Keratinocyte (primary cell): ENCODE measurements around the gene PIEZO1. TPM values are rescaled to one million over a fixed set of nuclear protein-coding genes. Genes with fewer than 3 reads are reported as not detected.

ENCODE experiments used
- DNase-seq: peaks from one replicate; pipeline ENCODE4 v3.0.0-alpha.2; 2011; ENCODE audit warnings: low read depth, missing footprints, low spot score
- FAIRE-seq: peaks from 2 replicates; lab custom pipeline; 2011; peaks lifted over from hg19 to GRCh38; lab: Jason Lieb, UNC
- H2AFZ ChIP-seq: 2 replicates; pipeline ENCODE4 v1.6.0; 2012; ENCODE audit warnings: low read length, control low read depth, inconsistent platforms; ENCODE audit not compliant: control insufficient read depth
- H3K27ac ChIP-seq: 2 replicates; pipeline ENCODE4 v1.5.1; 2011; ENCODE audit warnings: low read length; ENCODE audit not compliant: control insufficient read depth, insufficient read depth
- H3K27me3 ChIP-seq: 3 replicates; pipeline ENCODE4 v1.6.0; 2011; ENCODE audit warnings: low read length; ENCODE audit not compliant: control insufficient read depth, insufficient read depth; ENCODE audit errors: extremely low read depth
- H3K36me3 ChIP-seq, 2 experiments: 2 replicates in 1 of 2; 3 replicates in 1 of 2; pipeline ENCODE4 v1.5.1; 2011; ENCODE audit warnings: low read length in 2 of 2, mild to moderate bottlenecking in 1 of 2; ENCODE audit not compliant: control insufficient read depth in 2 of 2, insufficient read depth in 2 of 2; ENCODE audit errors: extremely low read depth in 1 of 2
- H3K4me1 ChIP-seq: 3 replicates; pipeline ENCODE4 v1.5.1; 2011; ENCODE audit warnings: low read length; ENCODE audit not compliant: control insufficient read depth, insufficient read depth; ENCODE audit errors: extremely low read depth
- H3K4me2 ChIP-seq: 3 replicates; pipeline ENCODE4 v1.6.0; 2011; ENCODE audit warnings: low read depth, low read length; ENCODE audit not compliant: control insufficient read depth, insufficient read depth; ENCODE audit errors: extremely low read depth
- H3K4me3 ChIP-seq, 3 experiments: fragments of 200-600 bp in 1 of 3; sonication (generic) in 1 of 3; 2 replicates in 2 of 3; 3 replicates in 1 of 3; pipeline ENCODE4 v1.5.1; 2011 to 2016; ENCODE audit warnings: low read length in 3 of 3, mild to moderate bottlenecking in 3 of 3, control low read depth in 2 of 3, inconsistent platforms in 1 of 3, low read depth in 1 of 3, mixed read lengths in 1 of 3, mixed run types in 1 of 3, moderate library complexity in 1 of 3; ENCODE audit not compliant: control insufficient read depth in 2 of 3, insufficient read depth in 2 of 3; ENCODE audit errors: extremely low read depth in 1 of 3
- H3K79me2 ChIP-seq: 2 replicates; pipeline ENCODE4 v1.6.0; 2012; ENCODE audit warnings: low read length; ENCODE audit not compliant: control insufficient read depth, insufficient read depth
- H3K9ac ChIP-seq: 3 replicates; pipeline ENCODE4 v1.6.0; 2011; ENCODE audit warnings: low read length; ENCODE audit not compliant: control insufficient read depth, insufficient read depth; ENCODE audit errors: extremely low read depth
- H3K9me1 ChIP-seq: 3 replicates; pipeline ENCODE4 v1.6.0; 2011; ENCODE audit warnings: low read length; ENCODE audit not compliant: control insufficient read depth, insufficient read depth; ENCODE audit errors: extremely low read depth
- H3K9me3 ChIP-seq: 2 replicates; pipeline ENCODE4 v1.5.1; 2012; ENCODE audit warnings: low read depth, low read length; ENCODE audit not compliant: control insufficient read depth
- H4K20me1 ChIP-seq: 3 replicates; pipeline ENCODE4 v1.6.0; 2011; ENCODE audit warnings: low read length; ENCODE audit not compliant: control insufficient read depth, insufficient read depth; ENCODE audit errors: extremely low read depth
- EZH2 ChIP-seq: IDR thresholded peaks from one replicate; pipeline ENCODE4 v1.6.1; 2012; ENCODE audit warnings: inconsistent platforms, mild to moderate bottlenecking, low read length, moderate library complexity
- dilution Hi-C: fragments of 300-500 bp; cut with MboI; formaldehyde crosslinking; loops from one replicate; pipeline ENCODE4 v1.7.0; 2020; ENCODE audit warnings: low sequenced_read_pairs; ENCODE audit not compliant: extremely low pct_ligation_motif_present
- polyA plus RNA-seq, 5 experiments: library from polyadenylated mRNA; depleted of rRNA in 3 of 5; stranded (reverse) in 3 of 5; stranded (forward) in 1 of 5; unstranded in 1 of 5; fragments of >200 nt; gene quantifications; 1 replicate in 1 of 5; 2 replicates in 3 of 5; 3 replicates in 1 of 5; pipeline versions ENCODE4 v1.2.1 to v1.2.3, GENCODE V29; 2011 to 2012; ENCODE audit warnings: missing spikeins in 2 of 5, low read depth in 1 of 5, low replicate concordance in 1 of 5
- TF ChIP-seq, protein P1 (sequence below), 3 experiments: IDR thresholded peaks in 1 of 3; conservative IDR thresholded peaks in 1 of 3; optimal IDR thresholded peaks in 1 of 3; 2 replicates in 2 of 3; 3 replicates in 1 of 3; pipeline versions ENCODE3 to v1.5.1; 2011; ENCODE audit warnings: low read length in 3 of 3, mild to moderate bottlenecking in 3 of 3, moderate library complexity in 2 of 3, control low read depth in 1 of 3, inconsistent platforms in 1 of 3; ENCODE audit not compliant: insufficient read depth in 2 of 3; ENCODE audit errors: extremely low read depth in 1 of 3

PIEZO1 gene
- polyA plus RNA-seq, 1 donor (not counting 4 experiments of a cell fraction or from before 2014, with no cell fraction given): 62.8 TPM

DNA sequence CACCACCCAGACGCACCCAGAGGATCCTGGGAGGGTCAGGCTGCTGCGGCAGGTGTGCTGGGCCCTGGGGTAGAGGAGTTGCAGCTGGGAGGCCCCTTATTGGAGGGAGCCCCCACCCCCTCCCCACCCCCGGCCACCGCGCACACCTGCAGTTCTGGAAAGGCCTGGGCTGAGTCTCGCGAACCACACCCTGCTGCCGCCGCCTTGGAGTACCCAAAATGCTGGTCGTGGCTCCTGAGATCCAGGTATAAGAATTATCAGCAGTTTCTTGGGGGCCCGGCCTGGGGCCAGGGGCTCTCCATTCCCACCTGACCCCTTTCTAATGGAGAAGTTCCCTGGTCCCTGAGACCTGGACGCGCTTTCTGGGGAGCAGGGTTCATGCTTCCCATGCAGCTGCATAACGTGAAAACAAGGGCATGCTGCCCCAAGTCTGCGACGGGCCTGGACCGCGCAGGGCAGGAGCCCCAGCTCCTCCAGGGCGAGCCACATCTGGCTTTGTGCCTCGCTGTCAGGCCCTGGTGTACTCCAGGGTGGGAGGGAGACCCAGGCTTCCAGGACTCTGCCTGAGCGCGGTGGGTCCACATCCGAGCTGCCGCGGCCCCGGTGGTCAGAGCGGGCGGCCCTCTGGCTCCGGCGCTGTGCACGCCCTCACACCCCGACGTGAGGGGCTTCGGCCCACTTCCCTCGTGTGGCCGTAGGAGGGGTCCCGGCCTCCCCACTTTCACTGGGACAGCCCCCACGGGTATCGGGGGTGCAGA is 91.4 kb downstream of the PIEZO1 start:
- dilution Hi-C loops: no loop called here
- no peak overlapping the region for H3K4me3 ChIP-seq
- TF ChIP-seq EZH2: no peak
- TF ChIP-seq, protein P1, sequence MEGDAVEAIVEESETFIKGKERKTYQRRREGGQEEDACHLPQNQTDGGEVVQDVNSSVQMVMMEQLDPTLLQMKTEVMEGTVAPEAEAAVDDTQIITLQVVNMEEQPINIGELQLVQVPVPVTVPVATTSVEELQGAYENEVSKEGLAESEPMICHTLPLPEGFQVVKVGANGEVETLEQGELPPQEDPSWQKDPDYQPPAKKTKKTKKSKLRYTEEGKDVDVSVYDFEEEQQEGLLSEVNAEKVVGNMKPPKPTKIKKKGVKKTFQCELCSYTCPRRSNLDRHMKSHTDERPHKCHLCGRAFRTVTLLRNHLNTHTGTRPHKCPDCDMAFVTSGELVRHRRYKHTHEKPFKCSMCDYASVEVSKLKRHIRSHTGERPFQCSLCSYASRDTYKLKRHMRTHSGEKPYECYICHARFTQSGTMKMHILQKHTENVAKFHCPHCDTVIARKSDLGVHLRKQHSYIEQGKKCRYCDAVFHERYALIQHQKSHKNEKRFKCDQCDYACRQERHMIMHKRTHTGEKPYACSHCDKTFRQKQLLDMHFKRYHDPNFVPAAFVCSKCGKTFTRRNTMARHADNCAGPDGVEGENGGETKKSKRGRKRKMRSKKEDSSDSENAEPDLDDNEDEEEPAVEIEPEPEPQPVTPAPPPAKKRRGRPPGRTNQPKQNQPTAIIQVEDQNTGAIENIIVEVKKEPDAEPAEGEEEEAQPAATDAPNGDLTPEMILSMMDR (optimal IDR thresholded peaks at IDR 0.05 in 1 of 3, IDR thresholded peaks at IDR 0.05 in 1 of 3, conservative IDR thresholded peaks at IDR 0.05 in 1 of 3; ENCODE audit: extremely low read depth in 1 of 3, insufficient read depth in 2 of 3, low read length in 3 of 3): no peak
- no peak overlapping the region for H3K27ac ChIP-seq
- H3K9me3 ChIP-seq: no peaks in the 10 kb centered on the region
- H3K36me3 ChIP-seq: peaks cover 0 to 4% of the 10 kb centered on the region in 2 experiments
- H3K4me2 ChIP-seq: no peak overlapping the region
- FAIRE-seq: no peak
- no peaks in the 10 kb centered on the region for H4K20me1 ChIP-seq
- H3K9ac ChIP-seq: no peak overlapping the region
- H3K9me1 ChIP-seq: no peaks in the 10 kb centered on the region
- peaks cover 46% of the 10 kb centered on the region for H3K27me3 ChIP-seq
- no peak for DNase-seq
- no peaks in the 10 kb centered on the region for H3K79me2 ChIP-seq
- H3K4me1 ChIP-seq: no peaks in the 10 kb centered on the region
- H2AFZ ChIP-seq: no peak overlapping the region

DNA sequence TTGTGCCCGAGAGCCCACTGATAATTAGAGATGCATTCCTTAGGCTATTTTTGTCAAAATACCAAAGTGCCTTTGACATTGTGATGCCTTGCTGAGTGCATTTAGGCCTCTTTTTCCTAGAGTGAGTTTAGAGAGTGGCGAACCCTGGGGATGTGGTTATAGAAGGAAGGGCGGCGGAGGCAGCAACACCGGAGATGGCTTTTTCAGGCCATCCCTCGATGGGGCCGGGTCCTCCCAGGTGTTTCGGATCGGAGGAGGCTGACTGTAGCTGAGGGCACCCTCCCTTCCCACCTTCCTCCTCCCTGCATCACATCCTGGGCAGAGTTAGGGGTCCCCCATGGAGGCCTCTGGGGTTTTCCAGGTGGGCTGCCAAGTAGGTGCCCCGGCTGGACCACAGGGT is 92.2 kb downstream of the PIEZO1 start:
- no peaks in the 10 kb centered on the region for H3K79me2 ChIP-seq
- H3K9me3 ChIP-seq: no peaks in the 10 kb centered on the region
- FAIRE-seq: no peak
- no peak overlapping the region for H3K27ac ChIP-seq
- H4K20me1 ChIP-seq: no peaks in the 10 kb centered on the region
- no peak overlapping the region for H3K4me2 ChIP-seq
- H3K9me1 ChIP-seq: no peaks in the 10 kb centered on the region
- peaks cover 0 to 4% of the 10 kb centered on the region in 2 experiments for H3K36me3 ChIP-seq
- no peak overlapping the region for H3K4me3 ChIP-seq
- no peak for DNase-seq
- peaks cover 1% of the 10 kb centered on the region for H3K4me1 ChIP-seq
- H3K27me3 ChIP-seq: peaks cover 54% of the 10 kb centered on the region
- TF ChIP-seq, protein P1 (optimal IDR thresholded peaks at IDR 0.05 in 1 of 3, IDR thresholded peaks at IDR 0.05 in 1 of 3, conservative IDR thresholded peaks at IDR 0.05 in 1 of 3; ENCODE audit: extremely low read depth in 1 of 3, insufficient read depth in 2 of 3, low read length in 3 of 3): no peak
- no peak for TF ChIP-seq EZH2
- no peak overlapping the region for H2AFZ ChIP-seq
- no peak overlapping the region for H3K9ac ChIP-seq
- dilution Hi-C loops: no loop called here
